Measurements from ENCODE around the gene JPH3. TPM values are rescaled to one million over a fixed set of nuclear protein-coding genes. Genes with fewer than 3 reads are reported as not detected.
A peak's percentile ranks its signal among the peaks of the same experiment; 100 is the strongest.

Gene JPH3
- total RNA-seq, 6 donors from 2014 or later: 0.24 TPM; not detected in 5

DNA sequence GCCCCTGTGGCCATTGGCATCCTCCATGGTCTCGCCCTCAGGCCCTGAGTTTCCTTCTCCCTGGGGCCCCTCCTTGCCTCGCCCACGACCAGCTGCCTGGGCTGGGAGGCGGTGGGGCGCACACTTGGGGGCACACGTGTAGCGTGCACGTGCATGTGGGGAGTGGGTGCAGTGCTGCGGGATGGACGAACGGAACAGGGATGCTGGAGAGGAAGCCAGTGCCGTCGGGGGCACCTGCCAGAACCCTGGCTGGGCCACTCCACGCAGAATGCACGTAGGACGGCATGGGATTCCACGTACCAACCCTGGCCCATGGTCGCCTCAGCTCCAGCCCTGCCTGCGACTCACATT lies 83.1 kb downstream of the JPH3 start:
- ATAC-seq (ENCODE audit: low FRiP score in 2 of 2) (no peak), DNase-seq (peak in 1 of 2 donors; percentile 78)
- no peaks in the 10 kb centered on the region for H3K9me3 ChIP-seq
- H3K4me1 ChIP-seq: no peaks in the 10 kb centered on the region
- H3K27me3 ChIP-seq: no peaks in the 10 kb centered on the region
- no peak overlapping the region for H3K4me3 ChIP-seq
- no peak for TF ChIP-seq POLR2A (IDR thresholded peaks at IDR 0.05)
- TF ChIP-seq, protein P1, sequence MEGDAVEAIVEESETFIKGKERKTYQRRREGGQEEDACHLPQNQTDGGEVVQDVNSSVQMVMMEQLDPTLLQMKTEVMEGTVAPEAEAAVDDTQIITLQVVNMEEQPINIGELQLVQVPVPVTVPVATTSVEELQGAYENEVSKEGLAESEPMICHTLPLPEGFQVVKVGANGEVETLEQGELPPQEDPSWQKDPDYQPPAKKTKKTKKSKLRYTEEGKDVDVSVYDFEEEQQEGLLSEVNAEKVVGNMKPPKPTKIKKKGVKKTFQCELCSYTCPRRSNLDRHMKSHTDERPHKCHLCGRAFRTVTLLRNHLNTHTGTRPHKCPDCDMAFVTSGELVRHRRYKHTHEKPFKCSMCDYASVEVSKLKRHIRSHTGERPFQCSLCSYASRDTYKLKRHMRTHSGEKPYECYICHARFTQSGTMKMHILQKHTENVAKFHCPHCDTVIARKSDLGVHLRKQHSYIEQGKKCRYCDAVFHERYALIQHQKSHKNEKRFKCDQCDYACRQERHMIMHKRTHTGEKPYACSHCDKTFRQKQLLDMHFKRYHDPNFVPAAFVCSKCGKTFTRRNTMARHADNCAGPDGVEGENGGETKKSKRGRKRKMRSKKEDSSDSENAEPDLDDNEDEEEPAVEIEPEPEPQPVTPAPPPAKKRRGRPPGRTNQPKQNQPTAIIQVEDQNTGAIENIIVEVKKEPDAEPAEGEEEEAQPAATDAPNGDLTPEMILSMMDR (IDR thresholded peaks at IDR 0.05): no peak
- no peak for TF ChIP-seq POLR2AphosphoS5 (IDR thresholded peaks at IDR 0.05)
- TF ChIP-seq EP300 (IDR thresholded peaks at IDR 0.05): no peak
- WGBS, 2 donors: 82 to 88% methylated on average over 19 of the region's 19 CpGs
- H3K36me3 ChIP-seq: no peaks in the 10 kb centered on the region
- no peak overlapping the region for H3K27ac ChIP-seq

GRCh38 chr16:87685766-87686165 lies 83.5 kb downstream of the JPH3 start:
- Histone ChIP-seq H3K27me3 (no peaks in the 10 kb centered on the region), H3K36me3 (no peaks in the 10 kb centered on the region), H3K9me3 (no peaks in the 10 kb centered on the region), H3K27ac (no peak overlapping the region), H3K4me1 (no peaks in the 10 kb centered on the region), H3K4me3 (no peak overlapping the region)
- TF ChIP-seq EP300 (IDR thresholded peaks at IDR 0.05): no peak
- no peak for TF ChIP-seq POLR2A (IDR thresholded peaks at IDR 0.05)
- TF ChIP-seq, protein P1 (IDR thresholded peaks at IDR 0.05): no peak
- no peak for TF ChIP-seq POLR2AphosphoS5 (IDR thresholded peaks at IDR 0.05)
- no peak for DNase-seq
- 76 to 78% methylated on average over 13 of the region's 13 CpGs for WGBS, 2 donors
- no peak for ATAC-seq (ENCODE audit: low FRiP score in 2 of 2)

DNA sequence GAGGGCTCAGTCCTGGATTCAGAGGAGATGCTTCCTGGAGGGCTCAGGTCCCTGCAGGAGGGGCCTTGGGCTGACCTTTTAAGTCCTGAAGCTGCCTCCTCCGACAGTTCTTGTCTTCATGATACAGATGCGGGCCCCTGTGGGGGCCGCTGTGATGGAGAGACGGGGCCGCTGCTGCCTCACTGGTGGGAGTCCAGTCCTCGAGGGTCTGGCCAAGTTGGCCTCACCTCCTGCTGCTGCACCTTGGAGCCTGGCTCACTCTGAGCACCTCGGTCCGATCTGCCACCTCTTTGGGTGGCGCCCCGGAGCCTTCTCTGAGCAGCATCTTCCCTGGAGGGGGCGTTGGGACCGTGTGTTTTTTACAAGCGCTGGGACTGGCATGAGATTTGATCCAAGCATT lies 84.4 kb downstream of the JPH3 start:
- H3K9me3 ChIP-seq: no peaks in the 10 kb centered on the region
- H3K4me1 ChIP-seq: no peaks in the 10 kb centered on the region
- H3K36me3 ChIP-seq: no peaks in the 10 kb centered on the region
- H3K27me3 ChIP-seq: no peaks in the 10 kb centered on the region
- no peak for ATAC-seq (ENCODE audit: low FRiP score in 2 of 2)
- 70 to 81% methylated on average over 11 of the region's 13 CpGs for WGBS, 2 donors
- H3K27ac ChIP-seq: no peak overlapping the region
- H3K4me3 ChIP-seq: no peak overlapping the region
- DNase-seq: peak in 1 of 2 donors; percentile 51
- TF ChIP-seq EP300 (IDR thresholded peaks at IDR 0.05) (no peak), POLR2AphosphoS5 (IDR thresholded peaks at IDR 0.05) (no peak), POLR2A (IDR thresholded peaks at IDR 0.05) (no peak)
- TF ChIP-seq, protein P1 (IDR thresholded peaks at IDR 0.05): no peak

GRCh38 chr16:87687126-87687910 lies 85.0 kb downstream of the JPH3 start:
- TF ChIP-seq POLR2AphosphoS5 (IDR thresholded peaks at IDR 0.05) (no peak), EP300 (IDR thresholded peaks at IDR 0.05) (no peak), POLR2A (IDR thresholded peaks at IDR 0.05) (no peak)
- TF ChIP-seq, protein P1 (IDR thresholded peaks at IDR 0.05): no peak
- 68 to 75% methylated on average over 9 to 29 of the region's 31 CpGs for WGBS, 2 donors
- DNase-seq (peak in 1 of 2 donors; percentile 70), ATAC-seq (ENCODE audit: low FRiP score in 2 of 2) (no peak)
- Histone ChIP-seq H3K27ac (no peak overlapping the region), H3K4me1 (no peaks in the 10 kb centered on the region), H3K27me3 (no peaks in the 10 kb centered on the region), H3K36me3 (no peaks in the 10 kb centered on the region), H3K4me3 (no peak overlapping the region), H3K9me3 (no peaks in the 10 kb centered on the region)
